Activated naive CD8-positive, alpha-beta T cell treated with anti-CD3 and anti-CD28 coated beads for 36 hours (primary cell): Measurements from ENCODE around the gene SLC9A1. TPM values are rescaled to one million over a fixed set of nuclear protein-coding genes. Genes with fewer than 3 reads are reported as not detected.
"Not testable (repeated sequence)": the region's sequence is repeated elsewhere in the genome, so short reads cannot be mapped to it uniquely, and the experiment has no call there.

Experiments used
- DNase-seq: peaks from one replicate; pipeline ENCODE4 v3.0.0; 2021
- H3K27ac Mint-ChIP-seq: one replicate; pipeline ENCODE4 v1.8.0; 2022; ENCODE audit warnings: mild to moderate bottlenecking, moderate library complexity, mixed read lengths
- H3K27me3 Mint-ChIP-seq: one replicate; pipeline ENCODE4 v1.8.0; 2022; ENCODE audit warnings: mild to moderate bottlenecking, mixed read lengths
- H3K36me3 Mint-ChIP-seq: one replicate; pipeline ENCODE4 v1.8.0; 2021; ENCODE audit warnings: mild to moderate bottlenecking, mixed read lengths
- H3K4me1 Mint-ChIP-seq: one replicate; pipeline ENCODE4 v1.8.0; 2021; ENCODE audit warnings: mixed read lengths
- H3K4me3 Mint-ChIP-seq: one replicate; pipeline ENCODE4 v1.8.0; 2022; ENCODE audit warnings: mild to moderate bottlenecking, moderate library complexity, mixed read lengths
- H3K9me3 Mint-ChIP-seq: one replicate; pipeline ENCODE4 v1.8.0; 2022; ENCODE audit warnings: mixed read lengths
- total RNA-seq, 2 experiments: library from RNA; stranded (reverse); gene quantifications; one replicate each; pipeline ENCODE4 v1.2.3, GENCODE V29; 2021

The SLC9A1 gene
- total RNA-seq, 2 experiments from 2014 or later, result 19.8 to 22.4 TPM

- no peak overlapping the region for H3K4me3 Mint-ChIP-seq
- no peak overlapping the region for H3K27ac Mint-ChIP-seq
- no peaks in the 10 kb centered on the region for H3K27me3 Mint-ChIP-seq
- no peaks in the 10 kb centered on the region for H3K9me3 Mint-ChIP-seq
- H3K36me3 Mint-ChIP-seq, result peaks cover 2% of the 10 kb centered on the region
- H3K4me1 Mint-ChIP-seq, result peaks cover 2% of the 10 kb centered on the region
- no peak for DNase-seq
Measured at GRCh38 chr1:27130798-27131197, 24.1 kb downstream of the SLC9A1 start.

- DNase-seq, result no peak
- Mint-ChIP-seq H3K27ac (no peak overlapping the region), H3K4me3 (no peak overlapping the region), H3K27me3 (no peaks in the 10 kb centered on the region), H3K36me3 (peaks cover 2% of the 10 kb centered on the region), H3K4me1 (peaks cover 1% of the 10 kb centered on the region), H3K9me3 (no peaks in the 10 kb centered on the region)
Measured at GRCh38 chr1:27129225-27129624, 25.7 kb downstream of the SLC9A1 start.

GRCh38 chr1:27127419-27127818, 27.5 kb downstream of the SLC9A1 start:
- Mint-ChIP-seq H3K4me3 (no peak overlapping the region), H3K4me1 (no peaks in the 10 kb centered on the region), H3K9me3 (no peaks in the 10 kb centered on the region), H3K27me3 (no peaks in the 10 kb centered on the region), H3K27ac (no peak overlapping the region), H3K36me3 (no peaks in the 10 kb centered on the region)
- no peak for DNase-seq

- H3K4me1 Mint-ChIP-seq, result no peaks in the 10 kb centered on the region
- DNase-seq, result no peak
- H3K9me3 Mint-ChIP-seq, result no peaks in the 10 kb centered on the region
- no peak overlapping the region for H3K27ac Mint-ChIP-seq
- H3K36me3 Mint-ChIP-seq, result no peaks in the 10 kb centered on the region
- H3K4me3 Mint-ChIP-seq, result no peak overlapping the region
- H3K27me3 Mint-ChIP-seq, result no peaks in the 10 kb centered on the region
Measured at GRCh38 chr1:27126391-27126790, 28.5 kb downstream of the SLC9A1 start.

- H3K9me3 Mint-ChIP-seq, H3K4me3 Mint-ChIP-seq, H3K4me1 Mint-ChIP-seq, H3K27ac Mint-ChIP-seq, H3K36me3 Mint-ChIP-seq, H3K27me3 Mint-ChIP-seq, DNase-seq: not testable (repeated sequence)
Measured at GRCh38 chr1:27125125-27125524, 29.8 kb downstream of the SLC9A1 start.

GRCh38 chr1:27124405-27124804, 30.5 kb downstream of the SLC9A1 start:
- H3K4me3 Mint-ChIP-seq, result no peak overlapping the region
- H3K27ac Mint-ChIP-seq, result no peak overlapping the region

GRCh38 chr1:27122652-27123051, 32.3 kb downstream of the SLC9A1 start:
- no peak overlapping the region for H3K27ac Mint-ChIP-seq
- H3K4me3 Mint-ChIP-seq, result no peak overlapping the region
- no peaks in the 10 kb centered on the region for H3K27me3 Mint-ChIP-seq
- DNase-seq, result no peak
- H3K36me3 Mint-ChIP-seq, result no peaks in the 10 kb centered on the region
- H3K9me3 Mint-ChIP-seq, result no peaks in the 10 kb centered on the region
- H3K4me1 Mint-ChIP-seq, result peaks cover 3% of the 10 kb centered on the region

More at GRCh38 chr1:27124405-27124804, 30.5 kb downstream of the SLC9A1 start:
- Mint-ChIP-seq H3K27me3 (no peaks in the 10 kb centered on the region), H3K4me1 (peaks cover under 1% of the 10 kb centered on the region), H3K36me3 (no peaks in the 10 kb centered on the region), H3K9me3 (no peaks in the 10 kb centered on the region)
- no peak for DNase-seq

GRCh38 chr1:27120854-27121253, 34.1 kb downstream of the SLC9A1 start:
- DNase-seq, result no peak
- Mint-ChIP-seq H3K27ac (no peak overlapping the region), H3K27me3 (no peaks in the 10 kb centered on the region), H3K4me3 (no peak overlapping the region), H3K9me3 (no peaks in the 10 kb centered on the region), H3K4me1 (peaks cover 8% of the 10 kb centered on the region), H3K36me3 (peaks cover under 1% of the 10 kb centered on the region)

GRCh38 chr1:27118440-27118689, 36.6 kb downstream of the SLC9A1 start:
- peaks cover 31% of the 10 kb centered on the region for H3K4me1 Mint-ChIP-seq
- no peak overlapping the region for H3K4me3 Mint-ChIP-seq
- H3K27ac Mint-ChIP-seq, result no peak overlapping the region
- no peak for DNase-seq
- no peaks in the 10 kb centered on the region for H3K27me3 Mint-ChIP-seq
- peaks cover 19% of the 10 kb centered on the region for H3K36me3 Mint-ChIP-seq
- no peaks in the 10 kb centered on the region for H3K9me3 Mint-ChIP-seq

GRCh38 chr1:27117733-27118439, 37.0 kb downstream of the SLC9A1 start:
- peaks cover 36% of the 10 kb centered on the region for H3K4me1 Mint-ChIP-seq
- no peaks in the 10 kb centered on the region for H3K9me3 Mint-ChIP-seq
- DNase-seq, result no peak
- no peak overlapping the region for H3K27ac Mint-ChIP-seq
- no peaks in the 10 kb centered on the region for H3K27me3 Mint-ChIP-seq
- H3K4me3 Mint-ChIP-seq, result no peak overlapping the region
- peaks cover 24% of the 10 kb centered on the region for H3K36me3 Mint-ChIP-seq

- Mint-ChIP-seq H3K4me1 (peaks cover 46% of the 10 kb centered on the region), H3K9me3 (no peaks in the 10 kb centered on the region), H3K27me3 (no peaks in the 10 kb centered on the region), H3K27ac (no peak overlapping the region), H3K4me3 (no peak overlapping the region), H3K36me3 (peaks cover 34% of the 10 kb centered on the region)
- no peak for DNase-seq
Measured at GRCh38 chr1:27116697-27117096, 38.2 kb downstream of the SLC9A1 start.

- H3K27ac Mint-ChIP-seq, result no peak overlapping the region
- H3K4me3 Mint-ChIP-seq, result no peak overlapping the region
- DNase-seq, result no peak
- H3K27me3 Mint-ChIP-seq, result no peaks in the 10 kb centered on the region
- peaks cover 34% of the 10 kb centered on the region for H3K36me3 Mint-ChIP-seq
- H3K9me3 Mint-ChIP-seq, result no peaks in the 10 kb centered on the region
- H3K4me1 Mint-ChIP-seq, result peaks cover 47% of the 10 kb centered on the region
Measured at GRCh38 chr1:27116232-27116631, 38.7 kb downstream of the SLC9A1 start.

GRCh38 chr1:27114546-27114945, 40.4 kb downstream of the SLC9A1 start:
- no peaks in the 10 kb centered on the region for H3K9me3 Mint-ChIP-seq
- H3K36me3 Mint-ChIP-seq, result peaks cover 34% of the 10 kb centered on the region
- DNase-seq, result no peak
- peaks cover 49% of the 10 kb centered on the region for H3K4me1 Mint-ChIP-seq
- H3K27ac Mint-ChIP-seq, result peak overlapping the region; percentile 93
- H3K27me3 Mint-ChIP-seq, result no peaks in the 10 kb centered on the region
- H3K4me3 Mint-ChIP-seq, result peak overlapping the region; percentile 80

GRCh38 chr1:27113861-27114260, 41.1 kb downstream of the SLC9A1 start:
- H3K4me1 Mint-ChIP-seq, result peaks cover 46% of the 10 kb centered on the region
- H3K4me3 Mint-ChIP-seq, result peak overlapping the region; percentile 80
- H3K27ac Mint-ChIP-seq, result peak overlapping the region; percentile 93
- DNase-seq, result peak; percentile 43
- no peaks in the 10 kb centered on the region for H3K27me3 Mint-ChIP-seq
- H3K9me3 Mint-ChIP-seq, result no peaks in the 10 kb centered on the region
- H3K36me3 Mint-ChIP-seq, result peaks cover 40% of the 10 kb centered on the region

- peak overlapping the region; percentile 93 for H3K27ac Mint-ChIP-seq
- H3K36me3 Mint-ChIP-seq, result peaks cover 41% of the 10 kb centered on the region
- H3K9me3 Mint-ChIP-seq, result no peaks in the 10 kb centered on the region
- peaks cover 50% of the 10 kb centered on the region for H3K4me1 Mint-ChIP-seq
- H3K27me3 Mint-ChIP-seq, result no peaks in the 10 kb centered on the region
- peak overlapping the region; percentile 50 for H3K4me3 Mint-ChIP-seq
- DNase-seq, result peak; percentile 80
Measured at GRCh38 chr1:27111626-27112573, 43.0 kb downstream of the SLC9A1 start.
